GM12878 (cell line): ENCODE results near the gene ME3. TPM values are rescaled to one million over a fixed set of nuclear protein-coding genes. Genes with fewer than 3 reads are reported as not detected.

Experiments used
- ATAC-seq: fragments of 200-7000 bp; cut with Tn5 transposase; 3 replicates; pipeline ENCODE4 v1.9.1; 2020; ENCODE audit warnings: mild to moderate bottlenecking, moderate library complexity
- BruUV-seq: library from RNA; stranded (reverse); fragments of 400-500 nt; replicated peaks from 2 replicates; lab custom pipeline; 2021; lab: Mats Ljungman, UMichigan
- CTCF ChIA-PET: fragments of 300-600 bp; sonication (Branson Sonifier 250); formaldehyde crosslinking; extraction: SDS; loops from one replicate; lab custom pipeline; 2021; ENCODE audit warnings: inconsistent platforms; lab: Yijun Ruan, JAX
- POLR2A ChIA-PET: fragments of 350-600 bp; formaldehyde crosslinking; extraction: SDS; loops from one replicate; lab custom pipeline; 2021; ENCODE audit warnings: inconsistent platforms; lab: Charles Lee
- RAD21 ChIA-PET: fragments of 300-600 bp; sonication (Branson Sonifier 250); formaldehyde crosslinking; loops from one replicate; lab custom pipeline; 2023; ENCODE audit warnings: antibody characterized with exemption; ENCODE audit not compliant: unreplicated experiment; lab: Charles Lee
- SMC1A ChIA-PET: fragments of 300-600 bp; sonication (Branson Sonifier 250); formaldehyde crosslinking; loops from one replicate; lab custom pipeline; 2023; ENCODE audit not compliant: unreplicated experiment, uncharacterized antibody; lab: Charles Lee
- DNase-seq: peaks from one replicate; pipeline ENCODE4 v3.0.0-alpha.2; 2011; ENCODE audit warnings: low read depth, low spot score
- FAIRE-seq: peaks from 3 replicates; lab custom pipeline; 2011; peaks lifted over from hg19 to GRCh38; lab: Jason Lieb, UNC
- H2AFZ ChIP-seq: 2 replicates; pipeline ENCODE4 v1.6.0; 2011; ENCODE audit warnings: low read depth, low read length, control low read depth; ENCODE audit not compliant: control insufficient read depth
- H3K27ac ChIP-seq: 2 replicates; pipeline ENCODE4 v1.5.1; 2011; ENCODE audit warnings: control low read depth; ENCODE audit not compliant: control insufficient read depth, insufficient read depth
- H3K27me3 ChIP-seq, 2 experiments: replicated peaks in 1 of 2; 2 replicates each; pipeline versions ENCODE4 v1.6.0 to v1.6.1; 2011; ENCODE audit warnings: low read length in 1 of 2; ENCODE audit not compliant: control insufficient read depth in 2 of 2, insufficient read depth in 2 of 2
- H3K36me3 ChIP-seq, 2 experiments: 2 replicates each; pipeline ENCODE4 v1.5.1; 2011; ENCODE audit warnings: low read length in 1 of 2; ENCODE audit not compliant: control insufficient read depth in 2 of 2, insufficient read depth in 2 of 2
- H3K4me1 ChIP-seq: 2 replicates; pipeline ENCODE4 v1.6.1; 2011; ENCODE audit warnings: mild to moderate bottlenecking, low read length, moderate library complexity, mixed read lengths; ENCODE audit not compliant: control insufficient read depth, insufficient read depth
- H3K4me2 ChIP-seq: 2 replicates; pipeline ENCODE4 v1.6.0; 2011; ENCODE audit warnings: control low read depth; ENCODE audit not compliant: control insufficient read depth, insufficient read depth
- H3K4me3 ChIP-seq: fragments of 200-600 bp; sonication (generic); 2 replicates; pipeline ENCODE4 v1.5.1; 2016
- H3K79me2 ChIP-seq: 2 replicates; pipeline ENCODE4 v1.6.0; 2011; ENCODE audit warnings: low read length; ENCODE audit not compliant: control insufficient read depth, insufficient read depth
- H3K9ac ChIP-seq: 2 replicates; pipeline ENCODE4 v1.8.0; 2011; ENCODE audit warnings: low read length, control low read depth, mixed read lengths; ENCODE audit not compliant: control insufficient read depth, insufficient read depth
- H3K9me3 ChIP-seq: replicated peaks from 3 replicates; pipeline ENCODE4 v1.5.1; 2011; ENCODE audit warnings: mild to moderate bottlenecking, low read length; ENCODE audit not compliant: control insufficient read depth, insufficient read depth
- H4K20me1 ChIP-seq: 2 replicates; pipeline ENCODE4 v1.6.0; 2011; ENCODE audit not compliant: control insufficient read depth, insufficient read depth
- E4F1 ChIP-seq: fragments of 450-650 bp; IDR thresholded peaks from 2 replicates; pipeline ENCODE4 v1.6.1; 2018; ENCODE audit warnings: borderline replicate concordance, mild to moderate bottlenecking; ENCODE audit not compliant: partially characterized antibody
- MTA3 ChIP-seq: IDR thresholded peaks from 2 replicates; pipeline ENCODE4 v1.6.1; 2012; ENCODE audit warnings: low read length, inconsistent platforms, borderline replicate concordance
- STAT1 ChIP-seq: fragments of 450-650 bp; conservative IDR thresholded peaks from 2 replicates; pipeline ENCODE4 v1.6.1; 2014; ENCODE audit warnings: antibody characterized with exemption, mild to moderate bottlenecking
- WGBS: methylation state at CpG from one replicate; pipeline ENCODE4 v1.1.6; 2016; ENCODE audit warnings: low lambda C conversion rate; ENCODE audit not compliant: insufficient replicate concordance, insufficient coverage; ENCODE audit errors: missing lambda C conversion rate; 5-methylcytosine and 5-hydroxymethylcytosine counted together
- in situ Hi-C: fragments of 300-500 bp; cut with MboI; formaldehyde crosslinking; loops from 9 replicates; pipeline ENCODE4 v1.14.3; 2018; ENCODE audit warnings: mixed read lengths
- intact Hi-C: fragments of 100-400 bp; cut with micrococcal nuclease; formaldehyde crosslinking; loops from one replicate; pipeline ENCODE4 v1.14.2; 2022; ENCODE audit not compliant: unreplicated experiment
- polyA plus RNA-seq, 11 experiments: library from polyadenylated mRNA; depleted of rRNA in 4 of 11; unstranded in 6 of 11; stranded (reverse) in 5 of 11; fragments of >200 nt; fragmentation: Nextera tagmentation in 4 of 11; fragmentation: Illumina TruSeq in 1 of 11; extraction: Ambion mirVana in 4 of 11; extraction: Trizol in 1 of 11; gene quantifications; 1 replicate in 1 of 11; 2 replicates in 10 of 11; pipeline versions ENCODE4 v1.2.1 to v1.2.3, GENCODE V29; 2011 to 2016; ENCODE audit warnings: inconsistent platforms in 2 of 11, missing spikeins in 2 of 11, low read depth in 1 of 11
- total RNA-seq, 4 experiments: library from RNA; depleted of rRNA in 3 of 4; stranded (reverse); fragments of >200 nt in 3 of 4; fragmentation: Illumina TruSeq in 1 of 4; extraction: Trizol in 1 of 4; gene quantifications; 2 replicates each; pipeline versions ENCODE4 v1.2.1 to v1.2.3, GENCODE V29; 2013 to 2021

ME3 gene
- total and polyA plus RNA-seq, 10 of the 15 experiments (the other 5 are each of a cell fraction or from before 2014, with no cell fraction given): 0.06 to 0.40 (median 0.19) TPM; not detected in 2

GRCh38 chr11:86506235-86506634 is 166.2 kb downstream of the ME3 start:
- CTCF ChIA-PET: interaction anchor here (1.1 to 1.2 kb wide), 2 partner anchors 88 to 102 kb away, joined by 3 to 4 read pairs; no protein-coding TSS in a partner anchor

DNA sequence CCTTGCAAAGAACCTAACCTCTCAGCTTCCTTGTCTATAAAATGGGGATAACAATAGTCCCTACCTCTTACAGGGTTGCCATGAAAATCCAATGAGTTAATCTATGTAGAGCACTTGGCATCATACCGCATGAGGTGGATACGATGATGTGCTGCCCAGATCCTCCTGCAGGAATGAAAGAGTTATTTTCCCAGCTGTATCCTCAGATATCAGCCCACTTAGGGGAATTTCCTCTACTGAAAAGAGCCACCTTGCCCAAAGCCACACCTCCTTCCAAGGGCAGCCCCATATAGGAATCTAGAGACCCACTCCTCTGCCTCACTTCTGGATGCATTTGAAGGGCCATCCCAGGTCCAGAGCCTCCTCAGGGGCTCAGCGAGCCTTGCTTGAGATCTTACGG is 169.3 kb downstream of the ME3 start:
- FAIRE-seq: no peak
- DNase-seq: no peak
- Histone ChIP-seq H4K20me1 (no peaks in the 10 kb centered on the region), H3K9me3 (no peaks in the 10 kb centered on the region), H3K4me3 (no peak overlapping the region)
- ATAC-seq: no peak
- intact Hi-C loops: no loop called here
- TF ChIP-seq E4F1: no peak
- TF ChIP-seq STAT1: no peak
- TF ChIP-seq, all 136 proteins: peak for 0
- Histone ChIP-seq H3K27me3 (no peaks in the 10 kb centered on the region; a peak in 2 of 4 replicates), H3K9ac (no peak overlapping the region), H3K4me1 (no peaks in the 10 kb centered on the region), H3K79me2 (no peaks in the 10 kb centered on the region), H3K4me2 (no peak overlapping the region), H3K36me3 (no peaks in the 10 kb centered on the region), H2AFZ (no peak overlapping the region), H3K27ac (no peak overlapping the region)
- POLR2A ChIA-PET: no interaction called here
- SMC1A ChIA-PET: interaction anchor here (1.2 to 3.0 kb wide), 8 partner anchors 10 to 128 kb away, joined by 3 to 15 read pairs (median 5); no protein-coding TSS in a partner anchor
- WGBS: 59% methylated on average over 4 of the region's 4 CpGs
- RAD21 ChIA-PET: interaction anchor here (1.2 kb wide), 1 partner anchor 17 kb away, joined by 6 read pairs; no protein-coding TSS in a partner anchor
- BruUV-seq: no TSS peak
- in situ Hi-C loops: no loop called here
- CTCF ChIA-PET: interaction anchor here (0.9 to 1.1 kb wide), 2 partner anchors 12 to 17 kb away, joined by 3 read pairs; no protein-coding TSS in a partner anchor

More at GRCh38 chr11:86506235-86506634, 166.2 kb downstream of the ME3 start:
- whole genome bisulfite sequencing: 2% methylated on average over 3 of the region's 3 CpGs
- intact Hi-C loops: no loop called here
- no peak for FAIRE-seq
- DNase-seq: no peak
- POLR2A ChIA-PET: no interaction called here
- no peaks in the 10 kb centered on the region for H3K36me3 ChIP-seq
- RAD21 ChIA-PET: interaction anchor here (0.9 kb wide), 1 partner anchor 132 kb away, joined by 4 read pairs; no protein-coding TSS in a partner anchor
- TF ChIP-seq MTA3: no peak
- TF ChIP-seq, all 136 proteins: peak for 0
- SMC1A ChIA-PET: interaction anchor here (1.1 to 1.8 kb wide), 4 partner anchors 8 to 102 kb away, joined by 3 to 6 read pairs (median 4); no protein-coding TSS in a partner anchor
- in situ Hi-C loops: no loop called here
- no peak overlapping the region for H3K4me2 ChIP-seq
- H4K20me1 ChIP-seq: no peaks in the 10 kb centered on the region
- H3K27me3 ChIP-seq: no peaks in the 10 kb centered on the region
- H3K9ac ChIP-seq: no peak overlapping the region
- no TSS peak for BruUV-seq
- H3K79me2 ChIP-seq: no peaks in the 10 kb centered on the region
- H3K4me1 ChIP-seq: no peaks in the 10 kb centered on the region
- H3K27ac ChIP-seq: no peak overlapping the region
- ATAC-seq: no peak
- no peak overlapping the region for H2AFZ ChIP-seq
- H3K4me3 ChIP-seq: no peak overlapping the region
- H3K9me3 ChIP-seq: no peaks in the 10 kb centered on the region
